DND-41 (cell line): ENCODE measurements around the gene SPACA4.

Experiments
- CTCF ChIP-seq: IDR thresholded peaks from 2 replicates; pipeline ENCODE4 v1.5.1; 2012; ENCODE audit warnings: borderline replicate concordance, low read length, moderate library complexity, mild to moderate bottlenecking; ENCODE audit not compliant: poor library complexity, severe bottlenecking; ENCODE audit errors: extremely low read depth
- EZH2 ChIP-seq: IDR thresholded peaks from 3 replicates; pipeline ENCODE4 v1.6.1; 2012; ENCODE audit warnings: borderline replicate concordance, low read depth, mild to moderate bottlenecking, moderate library complexity, low read length, inconsistent platforms; ENCODE audit not compliant: severe bottlenecking

DNA sequence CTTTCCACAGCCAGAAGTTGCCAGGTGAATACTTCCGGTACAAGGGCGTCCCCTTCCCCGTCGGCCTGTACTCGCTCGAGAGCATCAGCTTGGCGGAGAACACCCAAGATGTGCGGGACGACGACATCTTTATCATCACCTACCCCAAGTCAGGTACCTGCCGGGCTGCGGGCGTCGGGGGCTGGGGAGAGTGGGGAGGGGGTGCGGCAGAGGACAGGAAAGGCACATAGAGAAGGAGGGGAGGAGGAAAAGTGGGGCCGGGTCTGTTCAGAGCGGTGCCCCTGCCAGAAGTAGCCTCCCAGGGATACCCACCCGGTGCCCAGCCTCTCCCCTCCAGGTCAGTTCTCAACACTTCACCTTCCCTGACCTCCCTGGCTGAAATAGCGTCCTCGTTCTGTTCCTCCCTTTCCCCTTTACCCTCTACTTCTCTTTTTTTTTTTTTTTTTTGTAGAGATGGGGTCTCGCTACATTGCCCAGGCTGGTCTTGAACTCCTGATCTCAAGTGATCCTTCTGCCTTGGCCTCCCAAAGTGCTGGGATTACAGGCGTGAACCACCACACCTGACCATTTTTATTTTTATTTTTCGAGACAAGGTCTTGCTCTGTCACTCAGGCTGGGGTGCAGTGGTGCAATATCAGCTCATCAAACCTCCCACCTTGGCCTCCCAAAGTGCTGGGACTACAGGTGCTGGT, 30.5 kb upstream of the SPACA4 start:
- TF ChIP-seq CTCF: no peak
- no peak for TF ChIP-seq EZH2
